ENCODE measurements around the gene TSPAN33.
"Not testable (repeated sequence)": the region's sequence is repeated elsewhere in the genome, so short reads cannot be mapped to it uniquely, and the experiment has no call there.

TSPAN33 gene

GRCh38 chr7:129170441-129171021, 26.0 kb downstream of the TSPAN33 start:
- POLR2A ChIA-PET = no interaction called here
- H3K27ac ChIP-seq (ENCODE audit: extremely low read depth, low read depth, low read length) = no peak overlapping the region
- CTCF ChIA-PET = no interaction called here
- TF ChIP-seq ZNF549 (tag by site-specific recombination; IDR thresholded peaks at IDR 0.05) (no peak), ZNF121 (tag by site-specific recombination; IDR thresholded peaks at IDR 0.05) (no peak), ZBTB1 (tag by site-specific recombination; IDR thresholded peaks at IDR 0.05) (no peak), ZNF521 (tag by site-specific recombination; IDR thresholded peaks at IDR 0.05) (no peak), ZNF707 (tag by site-specific recombination; IDR thresholded peaks at IDR 0.05) (no peak), HOXA7 (CRISPR knock-in tag; IDR thresholded peaks at IDR 0.05; ENCODE audit: borderline replicate concordance) (no peak), ZNF426 (tag by site-specific recombination; IDR thresholded peaks at IDR 0.05) (no peak), ZNF140 (tag by site-specific recombination; IDR thresholded peaks at IDR 0.05) (no peak), ZNF837 (tag by site-specific recombination; IDR thresholded peaks at IDR 0.05) (no peak), ZNF157 (tag by site-specific recombination; IDR thresholded peaks at IDR 0.05) (no peak), ZNF626 (tag by site-specific recombination; IDR thresholded peaks at IDR 0.05) (no peak)
- H3K4me3 ChIP-seq (ENCODE audit: low read depth, low read length) = no peak overlapping the region
- no peaks in the 10 kb centered on the region for H3K9me3 ChIP-seq (ENCODE audit: control insufficient read depth, insufficient read depth, low read depth, low read length)
- H3K4me1 ChIP-seq (ENCODE audit: control insufficient read depth, insufficient read depth, low read length) = no peaks in the 10 kb centered on the region
- peaks cover 0 to 24% of the 10 kb centered on the region in 2 experiments; a peak in 1 of 3 replicates for H3K36me3 ChIP-seq (ENCODE audit: control insufficient read depth in 2 of 2, insufficient read depth in 1 of 2, low read length in 2 of 2)

- H3K27ac ChIP-seq (ENCODE audit: extremely low read depth, low read depth, low read length); H3K4me3 ChIP-seq (ENCODE audit: low read depth, low read length); H3K9me3 ChIP-seq (ENCODE audit: control insufficient read depth, insufficient read depth, low read depth, low read length); H3K4me1 ChIP-seq (ENCODE audit: control insufficient read depth, insufficient read depth, low read length); H3K36me3 ChIP-seq (ENCODE audit: control insufficient read depth in 2 of 2, insufficient read depth in 1 of 2, low read length in 2 of 2); POLR2A ChIA-PET; CTCF ChIA-PET: not testable (repeated sequence)
Measured at GRCh38 chr7:129173861-129174260, 29.4 kb downstream of the TSPAN33 start.

- Histone ChIP-seq H3K4me1 (ENCODE audit: control insufficient read depth, insufficient read depth, low read length) (no peaks in the 10 kb centered on the region), H3K36me3 (ENCODE audit: control insufficient read depth in 2 of 2, insufficient read depth in 1 of 2, low read length in 2 of 2) (no peaks in the 10 kb centered on the region), H3K4me3 (ENCODE audit: low read depth, low read length) (no peak overlapping the region), H3K27ac (ENCODE audit: extremely low read depth, low read depth, low read length) (no peak overlapping the region), H3K9me3 (ENCODE audit: control insufficient read depth, insufficient read depth, low read depth, low read length) (no peaks in the 10 kb centered on the region)
- ChIA-PET POLR2A (no interaction called here), CTCF (interaction anchor here (0.6 to 1.3 kb wide), 3 partner anchors 13 to 116 kb away, joined by 3 to 5 read pairs (median 4); no protein-coding TSS in a partner anchor)
- TF ChIP-seq ZNF548 (tag by site-specific recombination; IDR thresholded peaks at IDR 0.05) (peak; percentile 78; the same call in 1 of the 2 replicates), ZNF510 (tag by site-specific recombination; IDR thresholded peaks at IDR 0.05; ENCODE audit: insufficient replicate concordance) (no peak), SP7 (tag by site-specific recombination; IDR thresholded peaks at IDR 0.05) (peak; percentile 61), ZNF610 (tag by site-specific recombination; IDR thresholded peaks at IDR 0.05; ENCODE audit: borderline replicate concordance) (no peak), ZNF202 (tag by site-specific recombination; IDR thresholded peaks at IDR 0.05; ENCODE audit: borderline replicate concordance) (no peak), SCRT2 (tag by site-specific recombination; IDR thresholded peaks at IDR 0.05) (no peak)
Measured at GRCh38 chr7:129176916-129177710, 32.6 kb downstream of the TSPAN33 start.

- ChIA-PET POLR2A (no interaction called here), CTCF (interaction anchor here (2.8 kb wide), 1 partner anchor 21 kb away, joined by 10 read pairs; no protein-coding TSS in a partner anchor)
- no peaks in the 10 kb centered on the region; the same call in 1 of the 2 replicates for H3K4me1 ChIP-seq (ENCODE audit: control insufficient read depth, insufficient read depth, low read length)
- H3K27ac ChIP-seq (ENCODE audit: extremely low read depth, low read depth, low read length) = no peak overlapping the region
- no peaks in the 10 kb centered on the region for H3K9me3 ChIP-seq (ENCODE audit: control insufficient read depth, insufficient read depth, low read depth, low read length)
- H3K4me3 ChIP-seq (ENCODE audit: low read depth, low read length) = no peak overlapping the region
- no peaks in the 10 kb centered on the region for H3K36me3 ChIP-seq (ENCODE audit: control insufficient read depth in 2 of 2, insufficient read depth in 1 of 2, low read length in 2 of 2)
- TF ChIP-seq ZNF747 (tag by site-specific recombination; IDR thresholded peaks at IDR 0.05) = no peak
- TF ChIP-seq ZBTB49 (tag by site-specific recombination; IDR thresholded peaks at IDR 0.05; ENCODE audit: low read depth) = no peak
- TF ChIP-seq BCL11B (tag by site-specific recombination; IDR thresholded peaks at IDR 0.05; ENCODE audit: low read depth) = no peak
- no peak for TF ChIP-seq ZNF398 (tag by site-specific recombination; IDR thresholded peaks at IDR 0.05)
- TF ChIP-seq ZNF510 (tag by site-specific recombination; IDR thresholded peaks at IDR 0.05; ENCODE audit: insufficient replicate concordance) = no peak
- TF ChIP-seq ZNF621 (tag by site-specific recombination; IDR thresholded peaks at IDR 0.05) = no peak
- no peak for TF ChIP-seq ZNF121 (tag by site-specific recombination; IDR thresholded peaks at IDR 0.05)
- TF ChIP-seq ZNF239 (tag by site-specific recombination; IDR thresholded peaks at IDR 0.05) = no peak
Measured at GRCh38 chr7:129184981-129185670, 40.6 kb downstream of the TSPAN33 start.

Measured in HEK293 (cell line).